Neural progenitor cell (in vitro differentiated cells): ENCODE measurements around the gene KIAA0232.
"Not testable (repeated sequence)": the region's sequence is repeated elsewhere in the genome, so short reads cannot be mapped to it uniquely, and the experiment has no call there.

Source experiments
- EZH2 ChIP-seq: fragments of 200-600 bp; sonication (generic); IDR thresholded peaks from 2 replicates; pipeline ENCODE4 v1.6.1; 2017; ENCODE audit warnings: antibody characterized with exemption, mild to moderate bottlenecking, moderate library complexity
- EZH2phosphoT487 ChIP-seq: fragments of 200-600 bp; sonication (generic); IDR thresholded peaks from 2 replicates; pipeline ENCODE4 v1.6.1; 2017; ENCODE audit warnings: antibody characterized with exemption
- TF ChIP-seq, protein P1 (sequence below): fragments of 200-600 bp; sonication (generic); IDR thresholded peaks from 2 replicates; pipeline ENCODE4 v1.5.1; 2017; ENCODE audit warnings: antibody characterized with exemption, mild to moderate bottlenecking

GRCh38 chr4:6837106-6837505 is 54.6 kb downstream of the KIAA0232 start:
- TF ChIP-seq, protein P1, sequence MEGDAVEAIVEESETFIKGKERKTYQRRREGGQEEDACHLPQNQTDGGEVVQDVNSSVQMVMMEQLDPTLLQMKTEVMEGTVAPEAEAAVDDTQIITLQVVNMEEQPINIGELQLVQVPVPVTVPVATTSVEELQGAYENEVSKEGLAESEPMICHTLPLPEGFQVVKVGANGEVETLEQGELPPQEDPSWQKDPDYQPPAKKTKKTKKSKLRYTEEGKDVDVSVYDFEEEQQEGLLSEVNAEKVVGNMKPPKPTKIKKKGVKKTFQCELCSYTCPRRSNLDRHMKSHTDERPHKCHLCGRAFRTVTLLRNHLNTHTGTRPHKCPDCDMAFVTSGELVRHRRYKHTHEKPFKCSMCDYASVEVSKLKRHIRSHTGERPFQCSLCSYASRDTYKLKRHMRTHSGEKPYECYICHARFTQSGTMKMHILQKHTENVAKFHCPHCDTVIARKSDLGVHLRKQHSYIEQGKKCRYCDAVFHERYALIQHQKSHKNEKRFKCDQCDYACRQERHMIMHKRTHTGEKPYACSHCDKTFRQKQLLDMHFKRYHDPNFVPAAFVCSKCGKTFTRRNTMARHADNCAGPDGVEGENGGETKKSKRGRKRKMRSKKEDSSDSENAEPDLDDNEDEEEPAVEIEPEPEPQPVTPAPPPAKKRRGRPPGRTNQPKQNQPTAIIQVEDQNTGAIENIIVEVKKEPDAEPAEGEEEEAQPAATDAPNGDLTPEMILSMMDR: not testable (repeated sequence)
- not testable (repeated sequence) for TF ChIP-seq EZH2, EZH2phosphoT487
